Measurements from ENCODE around the gene BTBD10. TPM values are rescaled to one million over a fixed set of nuclear protein-coding genes. Genes with fewer than 3 reads are reported as not detected.
"Not testable (repeated sequence)": the region's sequence is repeated elsewhere in the genome, so short reads cannot be mapped to it uniquely, and the experiment has no call there.

The BTBD10 gene
- total RNA-seq, 1 donor from 2014 or later = 21.9 TPM

GRCh38 chr11:13440100-13440855 is 22.7 kb downstream of the BTBD10 start:
- Histone ChIP-seq H3K9me3 (no peaks in the 10 kb centered on the region), H3K27ac (peak overlapping the region; percentile 49), H3K27me3 (no peaks in the 10 kb centered on the region), H3K36me3 (no peaks in the 10 kb centered on the region), H3K4me3 (peak overlapping the region; percentile 23), H3K4me1 (no peaks in the 10 kb centered on the region)
- peak; percentile 96 for ATAC-seq
- no peak for DNase-seq
- no peak for TF ChIP-seq CTCF (IDR thresholded peaks at IDR 0.05)
- intact Hi-C loops (cut with DNase I) = no loop called here

GRCh38 chr11:13438291-13438690 is 24.7 kb downstream of the BTBD10 start:
- TF ChIP-seq CTCF (IDR thresholded peaks at IDR 0.05) = no peak
- Histone ChIP-seq H3K27ac (no peak overlapping the region), H3K4me3 (no peak overlapping the region), H3K27me3 (no peaks in the 10 kb centered on the region), H3K4me1 (no peaks in the 10 kb centered on the region), H3K9me3 (no peaks in the 10 kb centered on the region), H3K36me3 (no peaks in the 10 kb centered on the region)
- ATAC-seq = no peak
- intact Hi-C loops (cut with DNase I) = no loop called here
- no peak for DNase-seq

GRCh38 chr11:13436836-13437235 is 26.2 kb downstream of the BTBD10 start:
- H3K27me3 ChIP-seq; H3K4me3 ChIP-seq; DNase-seq; ATAC-seq; intact Hi-C loops (cut with DNase I); H3K9me3 ChIP-seq; H3K36me3 ChIP-seq; H3K4me1 ChIP-seq; H3K27ac ChIP-seq: not testable (repeated sequence)

- no peaks in the 10 kb centered on the region for H3K27me3 ChIP-seq
- H3K4me1 ChIP-seq = no peaks in the 10 kb centered on the region
- H3K4me3 ChIP-seq = no peak overlapping the region
- no peak overlapping the region for H3K27ac ChIP-seq
- no peaks in the 10 kb centered on the region for H3K36me3 ChIP-seq
- H3K9me3 ChIP-seq = no peaks in the 10 kb centered on the region
- ATAC-seq (peak; percentile 65), DNase-seq (no peak)
- TF ChIP-seq CTCF (IDR thresholded peaks at IDR 0.05) = no peak
- intact Hi-C loops (cut with DNase I) = no loop called here
Measured at GRCh38 chr11:13434247-13435205, 28.5 kb downstream of the BTBD10 start.

GRCh38 chr11:13433437-13433836 is 29.6 kb downstream of the BTBD10 start:
- no peaks in the 10 kb centered on the region for H3K4me1 ChIP-seq
- H3K4me3 ChIP-seq = no peak overlapping the region
- H3K27me3 ChIP-seq = no peaks in the 10 kb centered on the region
- no peak overlapping the region for H3K27ac ChIP-seq
- ATAC-seq (no peak), DNase-seq (no peak)
- H3K36me3 ChIP-seq = no peaks in the 10 kb centered on the region
- intact Hi-C loops (cut with DNase I) = no loop called here
- peaks cover 6% of the 10 kb centered on the region for H3K9me3 ChIP-seq
- TF ChIP-seq CTCF (IDR thresholded peaks at IDR 0.05) = no peak

GRCh38 chr11:13429836-13430235 is 33.2 kb downstream of the BTBD10 start:
- no peak for TF ChIP-seq CTCF (IDR thresholded peaks at IDR 0.05)
- DNase-seq (no peak), ATAC-seq (no peak)
- no peak overlapping the region for H3K4me3 ChIP-seq
- no peak overlapping the region for H3K27ac ChIP-seq
- H3K4me1 ChIP-seq = no peaks in the 10 kb centered on the region
- no peaks in the 10 kb centered on the region for H3K36me3 ChIP-seq
- intact Hi-C loops (cut with DNase I) = no loop called here
- H3K9me3 ChIP-seq = peaks cover 13% of the 10 kb centered on the region
- H3K27me3 ChIP-seq = no peaks in the 10 kb centered on the region
